B cell (primary cell): ENCODE data around the gene RAB7B. TPM values are rescaled to one million over a fixed set of nuclear protein-coding genes. Genes with fewer than 3 reads are reported as not detected.

Experiments
- ATAC-seq: fragments of 200-7000 bp; cut with Tn5 transposase; one replicate; pipeline ENCODE4 v1.10.0; 2021; ENCODE audit warnings: low read depth, mild to moderate bottlenecking, moderate number of reproducible peaks, moderate library complexity
- CTCF ChIA-PET: fragments of 350-600 bp; sonication (Branson Sonifier 250); formaldehyde crosslinking; loops from one replicate; lab custom pipeline; 2021; ENCODE audit warnings: antibody characterized with exemption, inconsistent platforms; lab: Charles Lee
- POLR2A ChIA-PET: fragments of 350-600 bp; sonication (Branson Sonifier 250); formaldehyde crosslinking; loops from one replicate; lab custom pipeline; 2021; ENCODE audit warnings: antibody characterized with exemption; lab: Charles Lee
- DNase-seq: peaks from one replicate; pipeline ENCODE4 v3.0.0; 2013
- H2AFZ ChIP-seq: 2 replicates; pipeline ENCODE4 v1.6.1; 2012; ENCODE audit warnings: mild to moderate bottlenecking, low read depth, low read length; ENCODE audit not compliant: insufficient read depth, poor library complexity, severe bottlenecking
- H3K27ac ChIP-seq, 2 donors: 1 replicate in 1 of 2; 2 replicates in 1 of 2; pipeline ENCODE4 v1.5.1; 2012 to 2013; ENCODE audit warnings: low read length in 2 of 2, mild to moderate bottlenecking in 2 of 2, moderate library complexity in 1 of 2
- H3K27me3 ChIP-seq, 4 experiments: fragments of 200-600 bp in 1 of 4; sonication (generic) in 1 of 4; replicated peaks in 1 of 4; 1 replicate in 2 of 4; 2 replicates in 2 of 4; pipeline versions ENCODE4 v1.6.1 to v1.7.0; 2013 to 2016; ENCODE audit warnings: low read length in 3 of 4, mild to moderate bottlenecking in 2 of 4, mixed read lengths in 1 of 4, moderate library complexity in 1 of 4; ENCODE audit not compliant: insufficient read depth in 4 of 4, control insufficient read depth in 3 of 4; ENCODE audit errors: control extremely low read depth in 1 of 4
- H3K36me3 ChIP-seq, 2 experiments: replicated peaks in 1 of 2; 1 replicate in 1 of 2; 2 replicates in 1 of 2; pipeline versions ENCODE4 v1.6.1 to v1.7.1; 2013; ENCODE audit warnings: low read length in 1 of 2; ENCODE audit not compliant: insufficient read depth in 2 of 2, control insufficient read depth in 1 of 2; ENCODE audit errors: control extremely low read depth in 1 of 2, extremely low read depth in 1 of 2
- H3K4me1 ChIP-seq, 2 donors: fragments of 200-600 bp in 1 of 2; sonication (generic) in 1 of 2; 1 replicate in 1 of 2; 2 replicates in 1 of 2; pipeline versions ENCODE4 v1.5.1 to v1.6.1; 2013 to 2017; ENCODE audit warnings: low read length in 2 of 2; ENCODE audit not compliant: control insufficient read depth in 2 of 2, insufficient read depth in 2 of 2
- H3K4me2 ChIP-seq: replicated peaks from 2 replicates; pipeline ENCODE3; 2012; ENCODE audit warnings: mild to moderate bottlenecking, low read depth, low read length; ENCODE audit not compliant: poor library complexity, severe bottlenecking
- H3K4me3 ChIP-seq, 5 experiments: fragments of 200-600 bp in 1 of 5; sonication (generic) in 1 of 5; 1 replicate in 3 of 5; 2 replicates in 2 of 5; pipeline versions ENCODE4 v1.5.1 to v1.7.0; 2011 to 2016; ENCODE audit warnings: low read length in 4 of 5, mild to moderate bottlenecking in 4 of 5, low read depth in 2 of 5, control low read depth in 1 of 5, moderate library complexity in 1 of 5; ENCODE audit not compliant: insufficient read depth in 1 of 5; ENCODE audit errors: control extremely low read depth in 1 of 5, extremely low read depth in 1 of 5
- H3K79me2 ChIP-seq: fragments of 200-600 bp; sonication (generic); one replicate; pipeline ENCODE4 v1.6.0; 2016; ENCODE audit warnings: low read length; ENCODE audit not compliant: control insufficient read depth, insufficient read depth
- H3K9ac ChIP-seq: fragments of 200-600 bp; sonication (generic); 2 replicates; pipeline ENCODE4 v1.6.1; 2017; ENCODE audit warnings: mild to moderate bottlenecking, low read length, moderate library complexity
- H3K9me3 ChIP-seq, 3 donors: one replicate each; pipeline versions ENCODE4 v1.6.1 to v1.7.1; 2013; ENCODE audit warnings: low read length in 2 of 3; ENCODE audit not compliant: control insufficient read depth in 2 of 3, insufficient read depth in 1 of 3; ENCODE audit errors: control extremely low read depth in 1 of 3
- H4K20me1 ChIP-seq: 2 replicates; pipeline ENCODE4 v1.6.0; 2012; ENCODE audit warnings: mild to moderate bottlenecking, low read length; ENCODE audit not compliant: insufficient read depth, control insufficient read depth, poor library complexity, severe bottlenecking
- H3K27ac Mint-ChIP-seq: one replicate; pipeline ENCODE4 v1.8.0; 2021; ENCODE audit warnings: mixed read lengths
- H3K27me3 Mint-ChIP-seq: one replicate; pipeline ENCODE4 v1.8.0; 2021; ENCODE audit warnings: mixed read lengths
- H3K4me1 Mint-ChIP-seq: one replicate; pipeline ENCODE4 v1.8.0; 2021; ENCODE audit warnings: mixed read lengths
- H3K4me3 Mint-ChIP-seq: one replicate; pipeline ENCODE4 v1.8.0; 2021; ENCODE audit warnings: mixed read lengths
- H3K9me3 Mint-ChIP-seq: one replicate; pipeline ENCODE4 v1.8.0; 2022; ENCODE audit warnings: mixed read lengths; ENCODE audit not compliant: insufficient read depth
- EZH2 ChIP-seq: IDR thresholded peaks from 2 replicates; pipeline ENCODE4 v1.6.1; 2012; ENCODE audit warnings: borderline replicate concordance, low read depth, mild to moderate bottlenecking, moderate library complexity, low read length; ENCODE audit not compliant: insufficient read depth, poor library complexity, severe bottlenecking
- WGBS: methylation state at CpG from one replicate; pipeline ENCODE4 v1.1.5; 2013; ENCODE audit warnings: missing lambda C conversion rate; ENCODE audit not compliant: insufficient coverage; 5-methylcytosine and 5-hydroxymethylcytosine counted together
- intact Hi-C: fragments of 100-400 bp; cut with micrococcal nuclease; formaldehyde crosslinking; loops from one replicate; pipeline ENCODE4 v1.10.0; 2022
- polyA plus RNA-seq: library from polyadenylated mRNA; depleted of rRNA; stranded (reverse); fragments of >200 nt; gene quantifications from 2 replicates; pipeline ENCODE4 v1.2.3, GENCODE V29; 2012
- total RNA-seq, 2 donors: library from RNA; stranded (reverse); fragments of 120-200 nt in 1 of 2; gene quantifications; 1 replicate in 1 of 2; 2 replicates in 1 of 2; pipeline versions ENCODE4 v1.2.3 to v1.2.4, GENCODE V29; 2013 to 2022
- TF ChIP-seq, protein P1 (sequence below): fragments of 200-600 bp; IDR thresholded peaks from one replicate; pipeline ENCODE4 v1.8.0; 2022; ENCODE audit warnings: antibody characterized with exemption, mild to moderate bottlenecking

The RAB7B gene
- total and polyA plus RNA-seq, 2 donors (not counting 1 experiment from before 2014, with no cell fraction given) = not detected

DNA sequence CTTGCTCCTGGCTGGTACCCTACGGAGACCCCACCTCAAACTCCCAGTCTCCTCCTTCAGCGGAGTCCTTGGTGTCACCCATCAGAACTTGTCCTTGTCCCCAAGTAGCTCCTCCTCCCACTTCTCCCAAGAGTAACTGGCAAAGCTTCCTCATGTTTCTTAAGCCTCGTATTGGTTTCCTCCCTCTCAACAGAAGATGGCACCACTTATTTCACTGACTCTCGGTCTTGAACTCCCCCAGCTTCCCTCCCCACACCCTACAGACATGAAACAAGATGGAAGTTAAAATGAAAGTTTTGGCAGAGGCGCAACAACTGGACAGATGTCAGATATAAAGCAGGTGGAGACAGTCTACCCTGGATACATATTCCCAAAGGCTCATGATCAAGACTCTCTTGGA lies 13.4 kb downstream of the RAB7B start:
- peaks cover 18% of the 10 kb centered on the region for H3K27me3 Mint-ChIP-seq
- H3K4me1 Mint-ChIP-seq = no peaks in the 10 kb centered on the region
- H3K9ac ChIP-seq = no peak overlapping the region
- no peak overlapping the region for H3K4me3 Mint-ChIP-seq
- H3K4me2 ChIP-seq = no peak overlapping the region
- H3K4me3 ChIP-seq = no peak overlapping the region
- intact Hi-C loops = no loop called here
- no peaks in the 10 kb centered on the region for H3K79me2 ChIP-seq
- ChIA-PET POLR2A (no interaction called here), CTCF (interaction anchor here (0.7 to 1.3 kb wide), 4 partner anchors 10 to 118 kb away, joined by 3 to 5 read pairs (median 3); no protein-coding TSS in a partner anchor)
- no peak overlapping the region for H2AFZ ChIP-seq
- no peaks in the 10 kb centered on the region for H3K36me3 ChIP-seq
- 92% methylated on average over 2 of the region's 5 CpGs for WGBS
- no peaks in the 10 kb centered on the region for H4K20me1 ChIP-seq
- ATAC-seq (no peak), DNase-seq (no peak)
- no peaks in the 10 kb centered on the region for H3K4me1 ChIP-seq
- no peak overlapping the region for H3K27ac ChIP-seq
- no peaks in the 10 kb centered on the region for H3K9me3 ChIP-seq
- peaks cover 0 to 6% (median 2%) of the 10 kb centered on the region in 4 experiments for H3K27me3 ChIP-seq
- TF ChIP-seq EZH2 = no peak
- TF ChIP-seq, protein P1, sequence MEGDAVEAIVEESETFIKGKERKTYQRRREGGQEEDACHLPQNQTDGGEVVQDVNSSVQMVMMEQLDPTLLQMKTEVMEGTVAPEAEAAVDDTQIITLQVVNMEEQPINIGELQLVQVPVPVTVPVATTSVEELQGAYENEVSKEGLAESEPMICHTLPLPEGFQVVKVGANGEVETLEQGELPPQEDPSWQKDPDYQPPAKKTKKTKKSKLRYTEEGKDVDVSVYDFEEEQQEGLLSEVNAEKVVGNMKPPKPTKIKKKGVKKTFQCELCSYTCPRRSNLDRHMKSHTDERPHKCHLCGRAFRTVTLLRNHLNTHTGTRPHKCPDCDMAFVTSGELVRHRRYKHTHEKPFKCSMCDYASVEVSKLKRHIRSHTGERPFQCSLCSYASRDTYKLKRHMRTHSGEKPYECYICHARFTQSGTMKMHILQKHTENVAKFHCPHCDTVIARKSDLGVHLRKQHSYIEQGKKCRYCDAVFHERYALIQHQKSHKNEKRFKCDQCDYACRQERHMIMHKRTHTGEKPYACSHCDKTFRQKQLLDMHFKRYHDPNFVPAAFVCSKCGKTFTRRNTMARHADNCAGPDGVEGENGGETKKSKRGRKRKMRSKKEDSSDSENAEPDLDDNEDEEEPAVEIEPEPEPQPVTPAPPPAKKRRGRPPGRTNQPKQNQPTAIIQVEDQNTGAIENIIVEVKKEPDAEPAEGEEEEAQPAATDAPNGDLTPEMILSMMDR = no peak
- H3K9me3 Mint-ChIP-seq = no peaks in the 10 kb centered on the region
- H3K27ac Mint-ChIP-seq = no peak overlapping the region

- H3K4me3 ChIP-seq = no peak overlapping the region
- CTCF ChIA-PET = interaction anchor here (7.4 kb wide), 1 partner anchor 118 kb away, joined by 235 read pairs; no protein-coding TSS in a partner anchor
- Mint-ChIP-seq H3K4me3 (no peak overlapping the region), H3K4me1 (no peaks in the 10 kb centered on the region), H3K27me3 (peaks cover 18% of the 10 kb centered on the region), H3K9me3 (no peaks in the 10 kb centered on the region), H3K27ac (no peak overlapping the region)
- H3K27me3 ChIP-seq = peaks cover 0 to 6% (median 2%) of the 10 kb centered on the region in 4 experiments
- H2AFZ ChIP-seq = no peak overlapping the region
- H4K20me1 ChIP-seq = no peaks in the 10 kb centered on the region
- ATAC-seq = no peak
- H3K9ac ChIP-seq = no peak overlapping the region
- H3K9me3 ChIP-seq = no peaks in the 10 kb centered on the region
- intact Hi-C loops = no loop called here
- no peaks in the 10 kb centered on the region for H3K36me3 ChIP-seq
- no peaks in the 10 kb centered on the region for H3K4me1 ChIP-seq
- no peak overlapping the region for H3K4me2 ChIP-seq
- H3K79me2 ChIP-seq = no peaks in the 10 kb centered on the region
- DNase-seq = no peak
- WGBS = 96% methylated on average over 8 of the region's 12 CpGs
- TF ChIP-seq EZH2 = no peak
- TF ChIP-seq, protein P1 = no peak
- POLR2A ChIA-PET = no interaction called here
- H3K27ac ChIP-seq = no peak overlapping the region
Observed at GRCh38 chr1:205988585-205988995, 14.6 kb downstream of the RAB7B start.
